Measurements from ENCODE around the gene TTR. TPM values are rescaled to one million over a fixed set of nuclear protein-coding genes. Genes with fewer than 3 reads are reported as not detected.

Gene TTR
- total and polyA plus RNA-seq, 12 donors: 0.25 to 1.6 (median 0.82) TPM; not detected in 6

GRCh38 chr18:31590570-31590969 is 1.1 kb upstream of the TTR start:
- Histone ChIP-seq H3K9me3 (replicated peaks in 1 of 3) (no peaks in the 10 kb centered on the region), H3K27me3 (no peaks in the 10 kb centered on the region), H3K4me3 (no peak overlapping the region), H3K27ac (no peak overlapping the region), H3K36me3 (replicated peaks in 1 of 2) (no peaks in the 10 kb centered on the region), H3K4me1 (replicated peaks in 1 of 2) (no peaks in the 10 kb centered on the region)
- no peak for DNase-seq
- TF ChIP-seq CTCF (IDR thresholded peaks at IDR 0.05) (no peak), POLR2A (IDR thresholded peaks at IDR 0.05) (no peak)
- 84 to 88% (median 85%) methylated on average over 8 of the region's 8 CpGs for WGBS, 4 donors
- intact Hi-C loops (cut with DNase I): no loop called here

GRCh38 chr18:31591113-31591512 is 564 bp upstream of the TTR start:
- Histone ChIP-seq H3K36me3 (replicated peaks in 1 of 2) (no peaks in the 10 kb centered on the region), H3K4me3 (no peak overlapping the region), H3K27ac (no peak overlapping the region), H3K4me1 (replicated peaks in 1 of 2) (no peaks in the 10 kb centered on the region), H3K27me3 (no peaks in the 10 kb centered on the region), H3K9me3 (replicated peaks in 1 of 3) (no peaks in the 10 kb centered on the region)
- 58 to 70% (median 61%) methylated on average over 2 of the region's 2 CpGs for WGBS, 4 donors
- intact Hi-C loops (cut with DNase I): no loop called here
- no peak for DNase-seq
- TF ChIP-seq POLR2A (IDR thresholded peaks at IDR 0.05) (no peak), CTCF (IDR thresholded peaks at IDR 0.05) (no peak)

GRCh38 chr18:31592506-31593157 is 955 bp downstream of the TTR start:
- 77 to 81% (median 80%) methylated on average over 10 of the region's 10 CpGs for WGBS, 4 donors
- intact Hi-C loops (cut with DNase I): no loop called here
- H3K4me3 ChIP-seq: no peak overlapping the region
- H3K9me3 ChIP-seq (replicated peaks in 1 of 3): no peaks in the 10 kb centered on the region
- H3K27ac ChIP-seq: no peak overlapping the region
- TF ChIP-seq CTCF (IDR thresholded peaks at IDR 0.05): no peak
- no peak for TF ChIP-seq POLR2A (IDR thresholded peaks at IDR 0.05)
- H3K27me3 ChIP-seq: no peaks in the 10 kb centered on the region
- no peaks in the 10 kb centered on the region for H3K4me1 ChIP-seq (replicated peaks in 1 of 2)
- no peaks in the 10 kb centered on the region for H3K36me3 ChIP-seq (replicated peaks in 1 of 2)
- no peak for DNase-seq

- H3K27ac ChIP-seq: no peak overlapping the region
- H3K36me3 ChIP-seq (replicated peaks in 1 of 2): no peaks in the 10 kb centered on the region
- no peaks in the 10 kb centered on the region for H3K27me3 ChIP-seq
- 82 to 86% (median 84%) methylated on average over 5 of the region's 5 CpGs for WGBS, 4 donors
- intact Hi-C loops (cut with DNase I): no loop called here
- no peak overlapping the region for H3K4me3 ChIP-seq
- no peak for TF ChIP-seq POLR2A (IDR thresholded peaks at IDR 0.05)
- no peak for TF ChIP-seq CTCF (IDR thresholded peaks at IDR 0.05)
- DNase-seq: no peak
- H3K4me1 ChIP-seq (replicated peaks in 1 of 2): no peaks in the 10 kb centered on the region
- no peaks in the 10 kb centered on the region for H3K9me3 ChIP-seq (replicated peaks in 1 of 3)
Measured at GRCh38 chr18:31595121-31595771, 3.6 kb downstream of the TTR start.

Measured in adrenal gland (tissue), 12 donors.